Measurements from ENCODE around the gene TRAM2.

Gene TRAM2

DNA sequence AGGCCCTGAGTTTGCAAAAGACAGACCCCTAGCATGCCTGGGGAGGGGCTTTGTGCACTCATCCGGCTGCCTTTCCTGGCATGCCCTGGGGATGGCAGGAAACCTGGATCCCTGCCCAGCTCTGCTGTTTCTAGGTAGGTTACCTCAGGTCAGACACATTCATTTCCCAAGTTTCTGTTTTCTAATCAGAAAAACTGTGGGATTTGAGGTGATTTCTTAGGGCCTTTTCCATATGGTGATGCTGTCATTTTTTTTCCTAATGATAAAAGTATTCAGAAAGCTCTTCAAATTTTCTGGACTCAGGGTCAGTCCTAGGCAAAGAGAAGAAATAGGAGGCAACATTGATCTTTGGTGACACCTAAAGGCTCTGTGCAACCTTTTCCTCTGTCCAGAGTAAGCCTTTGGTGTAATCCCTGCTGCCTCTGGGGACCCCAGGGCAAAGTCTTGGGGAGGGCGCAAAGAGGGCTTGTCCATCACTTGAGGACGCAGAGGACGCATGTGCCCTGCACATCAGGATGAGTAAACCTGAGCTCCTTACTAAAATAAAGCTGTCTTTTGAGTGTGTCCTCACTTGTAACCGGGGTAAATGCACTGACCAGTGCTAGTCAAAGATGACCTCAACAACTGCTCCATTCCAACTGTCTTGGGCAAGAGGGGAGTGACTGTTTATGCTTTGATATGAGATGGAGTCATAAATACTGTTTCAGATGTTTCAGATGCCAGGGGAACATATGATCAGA is 13.5 kb upstream of the TRAM2 start:
- no peaks in the 10 kb centered on the region for H3K9me2 ChIP-seq (replicated peaks; ENCODE audit: insufficient read depth, low read length)
- H3F3A ChIP-seq (ENCODE audit: insufficient read depth) = no peaks in the 10 kb centered on the region
- no peak overlapping the region for H3K4me2 ChIP-seq (ENCODE audit: low read depth, low read length, poor library complexity, severe bottlenecking)
- no peaks in the 10 kb centered on the region for H3K79me2 ChIP-seq (ENCODE audit: insufficient read depth, low read length)
- H4K20me1 ChIP-seq (ENCODE audit: low read depth, low read length) = no peaks in the 10 kb centered on the region
- no peak overlapping the region for H3K9ac ChIP-seq (ENCODE audit: low read length)
- no peaks in the 10 kb centered on the region for H3K36me3 ChIP-seq (ENCODE audit: low read length)
- TF ChIP-seq EZH2phosphoT487 (conservative IDR thresholded peaks at IDR 0.05; ENCODE audit: low read length) = no peak
- TF ChIP-seq, protein P1, sequence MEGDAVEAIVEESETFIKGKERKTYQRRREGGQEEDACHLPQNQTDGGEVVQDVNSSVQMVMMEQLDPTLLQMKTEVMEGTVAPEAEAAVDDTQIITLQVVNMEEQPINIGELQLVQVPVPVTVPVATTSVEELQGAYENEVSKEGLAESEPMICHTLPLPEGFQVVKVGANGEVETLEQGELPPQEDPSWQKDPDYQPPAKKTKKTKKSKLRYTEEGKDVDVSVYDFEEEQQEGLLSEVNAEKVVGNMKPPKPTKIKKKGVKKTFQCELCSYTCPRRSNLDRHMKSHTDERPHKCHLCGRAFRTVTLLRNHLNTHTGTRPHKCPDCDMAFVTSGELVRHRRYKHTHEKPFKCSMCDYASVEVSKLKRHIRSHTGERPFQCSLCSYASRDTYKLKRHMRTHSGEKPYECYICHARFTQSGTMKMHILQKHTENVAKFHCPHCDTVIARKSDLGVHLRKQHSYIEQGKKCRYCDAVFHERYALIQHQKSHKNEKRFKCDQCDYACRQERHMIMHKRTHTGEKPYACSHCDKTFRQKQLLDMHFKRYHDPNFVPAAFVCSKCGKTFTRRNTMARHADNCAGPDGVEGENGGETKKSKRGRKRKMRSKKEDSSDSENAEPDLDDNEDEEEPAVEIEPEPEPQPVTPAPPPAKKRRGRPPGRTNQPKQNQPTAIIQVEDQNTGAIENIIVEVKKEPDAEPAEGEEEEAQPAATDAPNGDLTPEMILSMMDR (IDR thresholded peaks at IDR 0.05; ENCODE audit: insufficient read depth, low read length, poor library complexity, severe bottlenecking) = no peak
- H2AFZ ChIP-seq (ENCODE audit: low read depth, low read length, severe bottlenecking) = no peak overlapping the region
- no peaks in the 10 kb centered on the region for H3K27me3 ChIP-seq (ENCODE audit: low read length)
- no peak overlapping the region for H3K27ac ChIP-seq (ENCODE audit: low read depth, low read length)
- H3K4me3 ChIP-seq (ENCODE audit: insufficient read depth, low read length, poor library complexity, severe bottlenecking) = no peak overlapping the region
- H3K9me3 ChIP-seq (ENCODE audit: insufficient read depth, low read length) = no peaks in the 10 kb centered on the region

DNA sequence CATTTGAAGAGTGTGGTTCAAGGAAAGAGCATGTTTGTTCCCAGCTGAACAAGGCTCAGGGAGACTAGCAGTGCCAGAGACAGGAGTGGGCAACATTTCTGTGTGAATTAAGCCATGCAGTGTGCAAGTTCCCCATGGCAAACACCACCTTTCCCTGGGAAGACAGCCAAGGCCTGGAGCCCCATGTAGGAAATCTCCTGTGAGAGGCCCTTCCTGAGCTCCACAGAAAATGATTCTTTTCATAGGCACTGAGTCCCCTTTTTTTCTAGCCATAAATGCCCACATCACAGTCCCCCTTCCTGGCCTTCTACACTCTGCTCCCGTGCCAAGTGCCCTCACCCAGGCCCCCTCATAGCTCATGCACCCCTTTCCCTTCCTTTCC is 11.8 kb upstream of the TRAM2 start:
- Histone ChIP-seq H4K20me1 (ENCODE audit: low read depth, low read length) (no peaks in the 10 kb centered on the region), H3K4me2 (ENCODE audit: low read depth, low read length, poor library complexity, severe bottlenecking) (no peak overlapping the region), H3K9ac (ENCODE audit: low read length) (no peak overlapping the region), H3K4me3 (ENCODE audit: insufficient read depth, low read length, poor library complexity, severe bottlenecking) (no peak overlapping the region), H3K27me3 (ENCODE audit: low read length) (no peaks in the 10 kb centered on the region), H3K36me3 (ENCODE audit: low read length) (no peaks in the 10 kb centered on the region), H3K27ac (ENCODE audit: low read depth, low read length) (no peak overlapping the region), H3K79me2 (ENCODE audit: insufficient read depth, low read length) (no peaks in the 10 kb centered on the region), H2AFZ (ENCODE audit: low read depth, low read length, severe bottlenecking) (no peak overlapping the region), H3K9me2 (replicated peaks; ENCODE audit: insufficient read depth, low read length) (no peaks in the 10 kb centered on the region), H3K9me3 (ENCODE audit: insufficient read depth, low read length) (no peaks in the 10 kb centered on the region), H3F3A (ENCODE audit: insufficient read depth) (no peaks in the 10 kb centered on the region)
- TF ChIP-seq, protein P1 (IDR thresholded peaks at IDR 0.05; ENCODE audit: insufficient read depth, low read length, poor library complexity, severe bottlenecking) = no peak
- TF ChIP-seq EZH2phosphoT487 (conservative IDR thresholded peaks at IDR 0.05; ENCODE audit: low read length) = no peak

DNA sequence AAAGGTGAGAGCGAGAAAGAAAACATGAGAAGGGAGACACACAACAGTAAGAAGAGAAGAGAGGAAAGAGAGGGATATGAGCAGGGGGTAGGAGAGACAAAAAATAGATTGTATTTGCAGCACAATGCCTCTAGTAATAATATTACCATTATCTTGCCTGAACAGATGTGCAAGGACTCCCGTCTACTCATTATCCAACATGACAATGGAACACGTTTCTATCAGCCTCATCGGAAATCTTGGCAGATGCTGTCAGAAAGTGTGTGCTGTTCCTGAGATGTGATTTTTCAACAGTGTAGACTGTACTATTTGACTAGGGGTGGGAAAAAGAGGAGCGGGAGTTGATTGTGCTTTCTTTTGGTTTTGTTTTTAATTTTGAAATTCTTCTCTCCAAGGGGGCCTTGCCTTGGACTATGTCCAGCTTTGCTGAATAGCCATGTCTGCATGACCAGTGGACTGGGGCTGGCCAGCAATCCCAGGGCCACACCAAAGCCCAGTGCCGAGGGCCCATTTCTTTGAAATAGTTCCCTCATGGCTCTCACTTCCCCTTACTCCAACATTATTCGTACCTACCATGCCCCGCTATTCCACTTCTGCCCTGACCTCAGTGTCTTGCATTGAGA is 11.3 kb upstream of the TRAM2 start:
- H3F3A ChIP-seq (ENCODE audit: insufficient read depth) = no peaks in the 10 kb centered on the region
- no peaks in the 10 kb centered on the region for H3K79me2 ChIP-seq (ENCODE audit: insufficient read depth, low read length)
- TF ChIP-seq EZH2phosphoT487 (conservative IDR thresholded peaks at IDR 0.05; ENCODE audit: low read length) = no peak
- TF ChIP-seq, protein P1 (IDR thresholded peaks at IDR 0.05; ENCODE audit: insufficient read depth, low read length, poor library complexity, severe bottlenecking) = no peak
- H3K27me3 ChIP-seq (ENCODE audit: low read length) = no peaks in the 10 kb centered on the region
- no peaks in the 10 kb centered on the region for H3K36me3 ChIP-seq (ENCODE audit: low read length)
- no peak overlapping the region for H3K4me2 ChIP-seq (ENCODE audit: low read depth, low read length, poor library complexity, severe bottlenecking)
- H2AFZ ChIP-seq (ENCODE audit: low read depth, low read length, severe bottlenecking) = no peak overlapping the region
- H3K9me3 ChIP-seq (ENCODE audit: insufficient read depth, low read length) = no peaks in the 10 kb centered on the region
- H4K20me1 ChIP-seq (ENCODE audit: low read depth, low read length) = no peaks in the 10 kb centered on the region
- H3K27ac ChIP-seq (ENCODE audit: low read depth, low read length) = no peak overlapping the region
- no peaks in the 10 kb centered on the region for H3K9me2 ChIP-seq (replicated peaks; ENCODE audit: insufficient read depth, low read length)
- no peak overlapping the region for H3K9ac ChIP-seq (ENCODE audit: low read length)
- H3K4me3 ChIP-seq (ENCODE audit: insufficient read depth, low read length, poor library complexity, severe bottlenecking) = no peak overlapping the region
